ENCODE measurements around the gene STAG1.

DNA sequence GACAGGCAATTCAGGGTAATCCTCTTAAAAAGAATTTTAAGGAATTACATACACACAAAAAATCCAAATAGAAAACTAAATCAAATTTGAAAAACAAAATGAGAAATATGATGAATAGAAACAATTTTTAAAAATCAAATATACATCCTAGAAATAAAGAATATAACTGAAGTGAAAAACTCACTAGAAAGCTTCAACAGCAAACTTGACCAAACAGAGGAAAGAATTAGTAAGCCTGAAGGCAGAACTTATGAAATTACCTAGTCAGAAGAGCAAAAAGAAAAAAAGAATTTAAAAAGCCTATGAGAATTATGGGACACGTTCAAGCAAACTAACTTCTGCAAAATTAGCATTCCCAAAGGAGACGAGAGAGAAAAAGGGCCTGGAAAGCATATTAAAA lies 296.0 kb downstream of the STAG1 start:
- TF ChIP-seq, protein P1, sequence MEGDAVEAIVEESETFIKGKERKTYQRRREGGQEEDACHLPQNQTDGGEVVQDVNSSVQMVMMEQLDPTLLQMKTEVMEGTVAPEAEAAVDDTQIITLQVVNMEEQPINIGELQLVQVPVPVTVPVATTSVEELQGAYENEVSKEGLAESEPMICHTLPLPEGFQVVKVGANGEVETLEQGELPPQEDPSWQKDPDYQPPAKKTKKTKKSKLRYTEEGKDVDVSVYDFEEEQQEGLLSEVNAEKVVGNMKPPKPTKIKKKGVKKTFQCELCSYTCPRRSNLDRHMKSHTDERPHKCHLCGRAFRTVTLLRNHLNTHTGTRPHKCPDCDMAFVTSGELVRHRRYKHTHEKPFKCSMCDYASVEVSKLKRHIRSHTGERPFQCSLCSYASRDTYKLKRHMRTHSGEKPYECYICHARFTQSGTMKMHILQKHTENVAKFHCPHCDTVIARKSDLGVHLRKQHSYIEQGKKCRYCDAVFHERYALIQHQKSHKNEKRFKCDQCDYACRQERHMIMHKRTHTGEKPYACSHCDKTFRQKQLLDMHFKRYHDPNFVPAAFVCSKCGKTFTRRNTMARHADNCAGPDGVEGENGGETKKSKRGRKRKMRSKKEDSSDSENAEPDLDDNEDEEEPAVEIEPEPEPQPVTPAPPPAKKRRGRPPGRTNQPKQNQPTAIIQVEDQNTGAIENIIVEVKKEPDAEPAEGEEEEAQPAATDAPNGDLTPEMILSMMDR (IDR thresholded peaks at IDR 0.05): no peak
- TF ChIP-seq ZFX (IDR thresholded peaks at IDR 0.05; ENCODE audit: borderline replicate concordance): no peak

Data from 22Rv1 (cell line).